ENCODE measurements around the gene TBC1D9.

DNA sequence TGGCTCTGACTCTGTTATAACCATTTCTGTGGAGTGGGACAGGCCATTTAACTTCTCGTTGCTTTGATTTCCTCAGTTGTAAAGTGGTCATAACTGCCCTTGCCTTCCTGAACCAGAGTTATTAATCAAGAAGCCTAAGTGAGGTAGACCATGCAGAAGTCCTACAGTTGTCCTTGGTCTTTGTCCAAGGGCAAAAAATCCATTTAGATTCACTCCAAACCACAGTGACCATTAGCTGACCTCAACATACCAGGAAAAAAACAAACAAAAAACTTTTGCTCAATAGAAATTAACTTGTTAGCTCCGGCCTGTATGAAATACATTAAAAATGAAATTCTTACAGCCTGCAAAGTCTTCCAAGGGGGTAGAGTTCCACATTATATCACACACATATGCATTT, 52.7 kb downstream of the TBC1D9 start:
- TF ChIP-seq POLR2A (IDR thresholded peaks at IDR 0.05; ENCODE audit: low read length) (no peak), GATA1 (IDR thresholded peaks at IDR 0.05; ENCODE audit: low read depth, low read length) (no peak)
